Measurements from ENCODE around the gene RAB3IP.

GRCh38 chr12:69732088-69732487 lies 6.6 kb upstream of the RAB3IP start:
- no peak for TF ChIP-seq CTCF (IDR thresholded peaks at IDR 0.05 in 8 of 11, conservative IDR thresholded peaks at IDR 0.05 in 3 of 11)
- no peak for TF ChIP-seq POLR2A (IDR thresholded peaks at IDR 0.05)
- TF ChIP-seq POLR2AphosphoS5 (IDR thresholded peaks at IDR 0.05), result no peak

All from spleen (tissue), 7 donors.